HEK293T (cell line): ENCODE measurements around the gene RARA.

Source experiments
- CTCF ChIA-PET: fragments of 350-600 bp; formaldehyde crosslinking; extraction: SDS; loops from one replicate; lab custom pipeline; 2021; ENCODE audit warnings: antibody characterized with exemption, inconsistent platforms; lab: Yijun Ruan, JAX
- POLR2A ChIA-PET: fragments of 350-600 bp; formaldehyde crosslinking; extraction: SDS; loops from one replicate; lab custom pipeline; 2020; ENCODE audit warnings: antibody characterized with exemption, inconsistent platforms; lab: Yijun Ruan, JAX
- DNase-seq: peaks from one replicate; pipeline ENCODE4 v3.0.0; 2012; ENCODE audit warnings: mixed read lengths; ENCODE audit errors: extremely low spot score
- ARNT ChIP-seq: fragments of 450-650 bp; IDR thresholded peaks from 2 replicates; pipeline ENCODE4 v1.6.1; 2017; ENCODE audit warnings: mild to moderate bottlenecking
- BHLHE40 ChIP-seq: fragments of 450-650 bp; IDR thresholded peaks from 2 replicates; pipeline ENCODE4 v1.6.1; 2016; ENCODE audit warnings: mild to moderate bottlenecking, moderate library complexity, borderline replicate concordance
- CTBP1 ChIP-seq: fragments of 450-650 bp; IDR thresholded peaks from 2 replicates; pipeline ENCODE4 v1.6.1; 2016; ENCODE audit warnings: borderline replicate concordance
- FOXA1 ChIP-seq: fragments of 450-650 bp; IDR thresholded peaks from 2 replicates; pipeline ENCODE4 v1.6.1; 2016; ENCODE audit warnings: mild to moderate bottlenecking
- FOXK2 ChIP-seq: fragments of 450-650 bp; IDR thresholded peaks from 2 replicates; pipeline ENCODE4 v1.6.1; 2016; ENCODE audit warnings: mild to moderate bottlenecking
- FOXM1 ChIP-seq: fragments of 450-650 bp; IDR thresholded peaks from 2 replicates; pipeline ENCODE4 v1.6.1; 2017; ENCODE audit warnings: mild to moderate bottlenecking, borderline replicate concordance
- HDGF ChIP-seq: fragments of 450-650 bp; IDR thresholded peaks from 2 replicates; pipeline ENCODE4 v1.6.1; 2017; ENCODE audit warnings: antibody characterized with exemption, borderline replicate concordance
- L3MBTL2 ChIP-seq: fragments of 450-650 bp; conservative IDR thresholded peaks from 2 replicates; pipeline ENCODE4 v1.6.1; 2016; ENCODE audit warnings: mild to moderate bottlenecking
- LEF1 ChIP-seq: fragments of 450-650 bp; IDR thresholded peaks from 2 replicates; pipeline ENCODE4 v1.6.1; 2017; ENCODE audit warnings: mild to moderate bottlenecking, borderline replicate concordance
- NFRKB ChIP-seq: fragments of 450-650 bp; IDR thresholded peaks from 2 replicates; pipeline ENCODE4 v1.6.1; 2016; ENCODE audit warnings: mild to moderate bottlenecking, moderate library complexity
- SP1 ChIP-seq: fragments of 450-650 bp; IDR thresholded peaks from 2 replicates; pipeline ENCODE4 v1.6.1; 2017
- SUZ12 ChIP-seq: fragments of 450-650 bp; IDR thresholded peaks from 2 replicates; pipeline ENCODE4 v1.6.1; 2016; ENCODE audit warnings: mild to moderate bottlenecking
- TARDBP ChIP-seq: fragments of 450-650 bp; IDR thresholded peaks from 2 replicates; pipeline ENCODE4 v1.6.1; 2016
- ZNF384 ChIP-seq: fragments of 450-650 bp; IDR thresholded peaks from 2 replicates; pipeline ENCODE4 v1.6.1; 2016
- TF ChIP-seq, protein P1 (sequence below): fragments of 450-650 bp; IDR thresholded peaks from 2 replicates; pipeline ENCODE4 v1.6.1; 2016

The RARA gene

DNA sequence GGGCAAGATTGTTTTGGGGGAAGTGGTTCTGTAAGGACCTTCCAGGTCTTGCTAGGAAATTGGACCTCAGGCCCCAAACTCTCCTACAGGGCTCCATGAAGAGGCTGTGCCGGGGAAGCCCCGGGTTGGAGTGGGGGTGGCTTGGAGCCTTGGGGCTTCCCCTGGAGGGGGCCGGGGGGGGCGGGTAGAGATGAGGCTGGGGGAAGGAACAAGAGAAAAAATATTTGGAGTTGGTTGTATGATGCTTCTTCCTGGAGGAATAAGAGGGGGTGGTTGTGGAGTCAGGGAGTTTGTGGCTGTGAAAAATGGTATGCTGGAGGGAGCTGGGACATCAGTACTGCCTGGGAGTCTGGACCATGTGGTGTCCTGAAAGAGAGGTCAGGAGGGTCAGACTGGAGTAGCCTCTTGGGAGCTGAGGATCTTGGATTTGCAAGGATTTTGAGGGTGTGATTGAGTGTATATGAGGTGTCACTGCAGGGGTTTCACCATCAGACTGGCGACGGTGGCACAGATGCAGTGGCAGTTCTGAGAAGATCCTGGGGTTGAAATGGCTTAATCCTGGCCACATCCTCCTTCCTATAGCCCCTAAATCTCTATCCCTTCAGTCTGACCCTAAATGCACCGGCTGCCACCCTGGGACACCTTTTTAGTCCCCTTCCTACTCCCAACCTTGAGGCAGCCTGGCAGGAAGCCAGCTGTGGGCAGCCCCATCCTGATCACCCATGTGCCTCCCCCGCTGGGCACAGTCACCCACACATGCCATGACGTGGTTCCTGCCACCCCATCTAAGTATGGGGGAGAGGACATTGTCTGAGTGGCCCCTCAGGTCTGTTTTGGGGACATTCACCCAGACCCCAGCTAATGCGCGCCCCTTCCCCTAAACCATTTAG, 10.9 kb downstream of the RARA start:
- DNase-seq, result no peak
- CTCF ChIA-PET, result interaction anchor here (1.0 kb wide), 1 partner anchor 14 kb away, joined by 3 read pairs; no protein-coding TSS in a partner anchor
- POLR2A ChIA-PET, result interaction anchor here (1.0 to 1.5 kb wide), 8 partner anchors 8 to 33 kb away, joined by 3 to 9 read pairs (median 4); no protein-coding TSS in a partner anchor
- no peak for TF ChIP-seq L3MBTL2
- no peak for TF ChIP-seq FOXK2
- TF ChIP-seq CTBP1, result no peak
- TF ChIP-seq FOXM1, result no peak
- no peak for TF ChIP-seq TARDBP
- TF ChIP-seq LEF1, result no peak
- TF ChIP-seq, protein P1, sequence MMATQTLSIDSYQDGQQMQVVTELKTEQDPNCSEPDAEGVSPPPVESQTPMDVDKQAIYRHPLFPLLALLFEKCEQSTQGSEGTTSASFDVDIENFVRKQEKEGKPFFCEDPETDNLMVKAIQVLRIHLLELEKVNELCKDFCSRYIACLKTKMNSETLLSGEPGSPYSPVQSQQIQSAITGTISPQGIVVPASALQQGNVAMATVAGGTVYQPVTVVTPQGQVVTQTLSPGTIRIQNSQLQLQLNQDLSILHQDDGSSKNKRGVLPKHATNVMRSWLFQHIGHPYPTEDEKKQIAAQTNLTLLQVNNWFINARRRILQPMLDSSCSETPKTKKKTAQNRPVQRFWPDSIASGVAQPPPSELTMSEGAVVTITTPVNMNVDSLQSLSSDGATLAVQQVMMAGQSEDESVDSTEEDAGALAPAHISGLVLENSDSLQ, result no peak

DNA sequence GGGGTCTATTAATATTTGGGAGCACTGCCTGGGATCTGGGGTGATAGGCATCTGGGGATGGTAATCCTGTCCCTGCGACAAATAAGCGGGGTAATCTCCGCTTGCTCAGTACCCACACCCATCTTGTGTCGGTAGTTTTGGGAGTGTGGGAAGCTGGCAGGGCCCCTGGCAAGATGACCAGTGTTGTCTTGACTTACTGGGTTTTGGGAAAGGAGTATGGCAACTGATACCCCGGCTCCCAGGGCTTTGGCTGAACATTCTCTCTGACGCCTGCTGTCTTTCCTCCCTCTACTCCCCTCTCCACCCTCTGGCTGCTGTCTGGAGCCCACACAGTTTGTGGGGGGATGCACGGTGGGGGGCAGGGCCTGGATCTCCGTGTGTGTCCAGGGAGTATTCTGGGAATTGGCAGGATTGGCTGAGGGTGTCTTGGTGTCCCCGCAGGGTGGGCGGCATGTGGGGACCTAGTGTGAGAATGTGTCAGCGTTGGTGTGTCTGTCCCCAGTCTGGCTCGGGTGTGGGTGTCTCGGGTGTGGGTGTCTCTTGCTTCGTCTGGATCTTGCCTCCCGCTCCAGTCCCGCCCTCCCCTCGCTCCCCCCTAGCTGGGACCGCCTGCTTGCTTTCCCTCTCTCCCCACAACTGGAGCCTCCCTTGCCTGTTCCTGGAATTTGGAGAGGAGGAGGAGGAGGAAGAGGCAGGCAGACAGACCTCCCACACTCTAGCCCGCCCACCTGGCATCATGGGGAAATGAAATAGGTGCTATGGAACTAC, 12.0 kb downstream of the RARA start:
- no peak for DNase-seq
- ChIA-PET CTCF (interaction anchor here (1.0 kb wide), 1 partner anchor 33 kb away, joined by 3 read pairs; no protein-coding TSS in a partner anchor), POLR2A (interaction anchor here (1.1 kb wide), 1 partner anchor 33 kb away, joined by 3 read pairs; no protein-coding TSS in a partner anchor)
- TF ChIP-seq, protein P1, result no peak
- TF ChIP-seq FOXM1 (no peak), SP1 (no peak), ARNT (no peak), L3MBTL2 (no peak)

DNA sequence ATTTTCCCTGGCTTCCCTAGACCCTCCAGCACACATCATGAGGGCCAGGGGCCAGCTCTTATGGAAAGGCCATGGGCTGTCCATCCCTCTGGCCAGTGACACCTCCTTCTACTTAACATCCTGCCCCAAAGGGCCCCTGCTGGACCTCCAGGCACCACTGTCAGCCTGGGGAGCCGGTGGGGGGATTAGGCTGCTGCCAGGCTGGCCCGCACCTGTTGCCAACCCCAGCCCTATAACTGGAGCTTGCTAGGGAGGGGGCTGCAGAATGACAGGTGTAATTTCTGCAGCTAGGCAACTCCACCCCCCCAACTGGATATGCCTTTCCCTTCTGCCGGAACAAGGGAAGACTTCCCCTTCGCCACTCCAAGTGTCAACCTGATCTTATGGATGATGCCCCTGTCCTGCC, 12.5 kb downstream of the RARA start:
- no peak for DNase-seq

DNA sequence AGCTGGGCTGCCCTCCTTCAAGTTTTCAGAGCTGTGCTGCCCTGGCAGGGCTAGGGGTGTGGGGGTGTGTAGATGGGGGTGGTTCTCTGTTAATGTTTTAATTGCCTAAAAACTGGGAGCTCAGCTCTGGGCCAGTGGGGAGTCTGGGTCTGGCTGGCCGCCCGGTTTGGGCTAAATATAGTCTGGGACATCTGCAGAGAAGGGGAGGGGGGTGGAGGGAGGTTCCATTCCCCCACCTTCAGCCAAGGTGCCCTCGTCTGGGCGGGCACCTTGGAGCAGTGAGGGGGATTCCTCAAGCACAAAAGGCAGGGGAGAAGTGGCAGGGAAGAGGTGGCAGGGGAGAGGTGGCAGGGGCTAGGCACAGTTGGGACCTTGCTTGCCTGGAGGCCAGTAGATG, 13.0 kb downstream of the RARA start:
- no peak for DNase-seq
- TF ChIP-seq, protein P1, result no peak
- TF ChIP-seq FOXM1, result no peak
- TF ChIP-seq BHLHE40, result no peak
- no peak for TF ChIP-seq FOXA1
- no peak for TF ChIP-seq TARDBP
- no peak for TF ChIP-seq ZNF384
- TF ChIP-seq NFRKB, result no peak
- no peak for TF ChIP-seq L3MBTL2
- TF ChIP-seq HDGF, result no peak
- no peak for TF ChIP-seq LEF1
- TF ChIP-seq SP1, result no peak
- no peak for TF ChIP-seq CTBP1
- POLR2A ChIA-PET, result interaction anchor here (1.0 kb wide), 1 partner anchor 96 kb away, joined by 3 read pairs; the partner anchor contains the start of gene TOP2A
- CTCF ChIA-PET, result interaction anchor here (1.0 kb wide), 1 partner anchor 32 kb away, joined by 3 read pairs; no protein-coding TSS in a partner anchor

More for the DNA sequence above, 12.5 kb downstream of the RARA start:
- ChIA-PET POLR2A (interaction anchor here (1.0 kb wide), 1 partner anchor 96 kb away, joined by 3 read pairs; the partner anchor contains the start of gene TOP2A), CTCF (interaction anchor here (1.0 kb wide), 1 partner anchor 33 kb away, joined by 3 read pairs; no protein-coding TSS in a partner anchor)
- TF ChIP-seq ARNT (no peak), CTBP1 (no peak), BHLHE40 (no peak), SUZ12 (no peak), SP1 (no peak), NFRKB (no peak), ZNF384 (no peak)

DNA sequence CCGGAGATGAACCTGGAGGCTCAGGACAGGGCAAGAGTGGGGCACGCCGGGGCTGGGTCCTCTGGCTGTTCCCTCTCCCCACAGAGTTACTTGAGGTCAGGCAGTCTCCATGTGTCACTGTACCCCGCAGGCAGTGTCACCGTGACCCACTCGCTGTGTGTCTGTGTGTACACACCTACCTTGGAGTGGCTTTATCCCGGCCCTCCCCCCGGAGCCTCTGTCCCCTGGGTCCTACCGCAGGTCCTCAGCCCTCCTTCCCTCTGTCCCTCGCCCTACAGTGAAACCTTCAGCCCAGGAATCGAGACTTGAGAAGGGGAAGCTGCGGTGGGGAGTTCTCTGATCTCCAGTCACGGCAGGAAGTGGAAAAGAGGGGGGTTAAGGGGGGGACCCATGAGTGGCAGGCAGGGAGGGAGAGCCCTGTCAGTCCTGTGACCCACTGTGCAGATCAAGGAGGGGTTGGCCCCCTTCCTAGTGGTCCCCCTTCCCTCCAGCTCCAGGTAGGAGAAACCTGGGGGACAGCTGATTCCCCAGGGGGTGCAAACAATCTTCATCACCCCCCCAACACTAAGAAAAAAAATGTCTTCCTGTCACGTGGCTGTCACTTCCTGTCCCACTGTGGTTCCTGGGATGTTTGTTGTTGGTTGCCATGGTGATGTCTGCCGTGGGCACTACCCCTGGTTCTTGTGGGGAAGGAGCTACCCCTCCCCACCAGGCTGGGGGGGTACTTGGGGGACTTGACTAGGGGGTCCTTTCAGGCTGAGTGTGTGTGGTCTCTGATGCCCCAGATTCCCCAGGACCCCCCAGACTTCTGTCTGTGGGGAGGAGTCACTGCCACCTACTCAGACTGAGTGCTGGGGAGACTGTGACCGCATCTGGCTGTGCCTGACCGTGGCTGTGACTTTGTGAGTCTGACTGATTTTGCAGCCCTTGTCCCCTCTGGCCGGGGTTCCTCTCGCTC, 13.7 kb downstream of the RARA start:
- DNase-seq, result no peak
- TF ChIP-seq, protein P1, result peak; percentile 57
- TF ChIP-seq CTBP1, result no peak
- TF ChIP-seq HDGF, result no peak
- 0 out of 2 replicates have a peak, but pooled peaks have one; percentile 48 for TF ChIP-seq ZNF384
- ChIA-PET CTCF (interaction anchor here (1.0 kb wide), 1 partner anchor 32 kb away, joined by 3 read pairs; no protein-coding TSS in a partner anchor), POLR2A (interaction anchor here (1.0 kb wide), 1 partner anchor 95 kb away, joined by 3 read pairs; the partner anchor contains the start of gene TOP2A)
